Measurements from ENCODE around the gene MLIP.

DNA sequence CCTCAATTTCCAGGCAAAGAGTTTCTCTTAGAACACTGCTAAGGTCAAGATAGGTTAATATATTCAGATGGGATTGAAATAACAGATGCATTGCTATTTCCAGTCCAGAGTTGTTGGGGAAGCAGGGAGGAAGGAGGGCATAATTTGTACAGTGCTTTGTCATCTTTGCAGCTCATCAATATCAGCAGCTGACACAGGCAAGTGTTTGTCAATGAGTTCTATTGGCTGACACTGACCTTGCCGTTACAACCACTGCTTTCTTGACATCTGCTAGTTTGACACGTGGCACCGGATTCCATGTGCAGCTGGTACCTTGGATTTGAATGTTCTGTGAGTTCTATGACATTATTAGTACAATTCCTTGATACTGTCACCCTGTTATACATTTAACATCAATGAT is 28.0 kb upstream of the MLIP start:
- TF ChIP-seq, protein P1, sequence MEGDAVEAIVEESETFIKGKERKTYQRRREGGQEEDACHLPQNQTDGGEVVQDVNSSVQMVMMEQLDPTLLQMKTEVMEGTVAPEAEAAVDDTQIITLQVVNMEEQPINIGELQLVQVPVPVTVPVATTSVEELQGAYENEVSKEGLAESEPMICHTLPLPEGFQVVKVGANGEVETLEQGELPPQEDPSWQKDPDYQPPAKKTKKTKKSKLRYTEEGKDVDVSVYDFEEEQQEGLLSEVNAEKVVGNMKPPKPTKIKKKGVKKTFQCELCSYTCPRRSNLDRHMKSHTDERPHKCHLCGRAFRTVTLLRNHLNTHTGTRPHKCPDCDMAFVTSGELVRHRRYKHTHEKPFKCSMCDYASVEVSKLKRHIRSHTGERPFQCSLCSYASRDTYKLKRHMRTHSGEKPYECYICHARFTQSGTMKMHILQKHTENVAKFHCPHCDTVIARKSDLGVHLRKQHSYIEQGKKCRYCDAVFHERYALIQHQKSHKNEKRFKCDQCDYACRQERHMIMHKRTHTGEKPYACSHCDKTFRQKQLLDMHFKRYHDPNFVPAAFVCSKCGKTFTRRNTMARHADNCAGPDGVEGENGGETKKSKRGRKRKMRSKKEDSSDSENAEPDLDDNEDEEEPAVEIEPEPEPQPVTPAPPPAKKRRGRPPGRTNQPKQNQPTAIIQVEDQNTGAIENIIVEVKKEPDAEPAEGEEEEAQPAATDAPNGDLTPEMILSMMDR (IDR thresholded peaks at IDR 0.05), result no peak
- TF ChIP-seq EP300 (IDR thresholded peaks at IDR 0.05) (no peak), POLR2A (IDR thresholded peaks at IDR 0.05; ENCODE audit: low read depth) (no peak), POLR2AphosphoS5 (IDR thresholded peaks at IDR 0.05) (no peak)
